ENCODE results near the gene CEP68. TPM values are rescaled to one million over a fixed set of nuclear protein-coding genes. Genes with fewer than 3 reads are reported as not detected.

Gene CEP68
- total RNA-seq: 12.6 TPM
- long read RNA-seq, full-length matches to known transcripts: 11 of 39 reads
- long read RNA-seq, partial matches to known transcripts: 8 of 39 reads
- long read RNA-seq, other reads (novel, unspliced or antisense): 20 of 39 reads

DNA sequence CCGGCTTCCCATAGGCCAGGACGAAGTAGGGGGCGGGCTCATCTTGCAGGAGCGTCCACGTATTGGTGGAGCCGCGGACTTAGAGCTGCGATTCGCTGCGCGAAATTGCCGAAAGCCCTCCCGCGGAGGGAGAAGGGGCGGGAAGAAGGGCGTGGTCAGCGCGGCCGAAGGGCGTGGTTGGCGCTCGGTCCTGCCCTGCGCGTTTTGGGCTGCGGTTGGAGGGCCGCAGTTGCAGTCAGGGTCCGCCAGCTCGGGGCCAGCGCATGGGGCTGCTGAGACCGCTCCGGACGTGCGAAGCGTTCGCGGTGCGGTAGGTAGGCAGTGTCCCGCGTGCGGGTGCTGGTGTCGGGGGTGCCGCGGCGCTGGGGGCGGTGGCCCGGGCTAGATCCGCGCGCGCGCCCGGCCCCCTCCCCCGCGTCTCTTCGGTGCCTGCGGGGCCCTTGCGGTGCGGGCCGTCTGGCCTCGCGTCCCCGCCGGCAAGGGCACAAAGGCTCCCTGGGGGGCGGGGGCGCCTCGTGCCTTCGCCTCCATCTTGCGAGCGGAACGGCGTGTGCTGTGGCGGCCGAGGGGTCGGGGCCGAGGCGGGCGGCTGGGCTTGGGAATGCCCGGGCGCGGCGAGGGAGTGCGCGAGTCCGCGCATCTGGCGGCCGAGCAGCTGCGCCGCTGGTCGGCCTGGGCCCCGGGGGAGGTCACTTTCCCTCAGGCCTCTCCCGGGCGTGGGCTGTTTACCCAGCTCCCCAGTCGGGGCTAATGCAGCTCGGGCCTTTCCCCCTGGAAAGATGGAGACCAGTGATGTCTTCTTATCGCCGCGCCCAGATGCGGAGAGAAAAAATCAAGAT lies at the start of gene CEP68:
Gene CEP68 (plus strand): TSS at position 202 of the 839 bp plus-strand sequence. CDS start 13,029 bp downstream, outside the sequence.
- H3K27me3 ChIP-seq (ENCODE audit: low read depth): no peaks in the 10 kb centered on the region
- H3K9me3 ChIP-seq: no peaks in the 10 kb centered on the region
- DNase-seq (peak; percentile 97), ATAC-seq (peak; percentile 99)
- TF ChIP-seq CTCF (IDR thresholded peaks at IDR 0.05): no peak
- H3K27ac ChIP-seq: peak within 1 kb of the TSS; percentile 88
- no peaks in the 10 kb centered on the region for H3K36me3 ChIP-seq
- intact Hi-C loops (cut with DNase I): no loop called here
- H3K4me1 ChIP-seq: peaks cover 49% of the 10 kb centered on the region
- H3K4me3 ChIP-seq: peak within 1 kb of the TSS; percentile 85

- ATAC-seq: no peak
- Histone ChIP-seq H3K9me3 (no peaks in the 10 kb centered on the region), H3K27ac (no peak overlapping the region), H3K27me3 (ENCODE audit: low read depth) (no peaks in the 10 kb centered on the region), H3K36me3 (peaks cover 46% of the 10 kb centered on the region), H3K4me3 (no peak overlapping the region), H3K4me1 (peaks cover 9% of the 10 kb centered on the region)
- DNase-seq: no peak
- TF ChIP-seq CTCF (IDR thresholded peaks at IDR 0.05): no peak
- intact Hi-C loops (cut with DNase I): no loop called here
Observed at GRCh38 chr2:65013776-65014175, 42.4 kb upstream of the CEP68 start.

- Histone ChIP-seq H3K27ac (no peak overlapping the region), H3K36me3 (peaks cover 59% of the 10 kb centered on the region), H3K4me3 (no peak overlapping the region), H3K27me3 (ENCODE audit: low read depth) (no peaks in the 10 kb centered on the region), H3K4me1 (peaks cover 9% of the 10 kb centered on the region), H3K9me3 (no peaks in the 10 kb centered on the region)
- no peak for TF ChIP-seq CTCF (IDR thresholded peaks at IDR 0.05)
- intact Hi-C loops (cut with DNase I): no loop called here
- DNase-seq (no peak), ATAC-seq (no peak)
Observed at GRCh38 chr2:65015731-65016130, 40.5 kb upstream of the CEP68 start.

DNA sequence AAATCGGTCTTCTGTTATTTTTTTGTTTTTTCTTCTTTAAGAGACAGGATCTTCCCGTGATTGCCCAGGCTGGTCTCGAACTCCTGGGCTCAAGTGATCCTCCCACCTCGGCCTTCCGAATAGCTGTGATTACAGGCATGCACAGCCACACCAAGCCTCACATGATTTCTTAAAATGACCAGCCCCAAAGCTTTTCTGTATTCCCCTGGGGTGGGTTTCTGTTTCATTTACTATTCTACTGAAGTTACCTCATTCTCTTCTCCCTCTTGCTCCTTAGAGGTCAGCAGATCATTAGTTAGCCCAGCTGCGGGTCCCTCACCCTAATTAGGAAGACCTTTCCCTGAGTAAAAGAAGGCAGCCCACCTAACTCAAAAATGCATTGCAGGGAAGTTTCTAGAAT lies 39.4 kb upstream of the CEP68 start:
- intact Hi-C loops (cut with DNase I): no loop called here
- Histone ChIP-seq H3K4me3 (no peak overlapping the region), H3K27me3 (ENCODE audit: low read depth) (no peaks in the 10 kb centered on the region), H3K9me3 (no peaks in the 10 kb centered on the region), H3K36me3 (peaks cover 55% of the 10 kb centered on the region), H3K4me1 (peaks cover 9% of the 10 kb centered on the region), H3K27ac (no peak overlapping the region)
- TF ChIP-seq CTCF (IDR thresholded peaks at IDR 0.05): no peak
- ATAC-seq (no peak), DNase-seq (no peak)

GRCh38 chr2:65017335-65017734 lies 38.9 kb upstream of the CEP68 start:
- peak; percentile 72 to 76 for ATAC-seq

More at GRCh38 chr2:65017335-65017734, 38.9 kb upstream of the CEP68 start:
- intact Hi-C loops (cut with DNase I): no loop called here
- peaks cover 9% of the 10 kb centered on the region for H3K4me1 ChIP-seq
- H3K27ac ChIP-seq: no peak overlapping the region
- H3K9me3 ChIP-seq: no peaks in the 10 kb centered on the region
- no peak for DNase-seq
- H3K27me3 ChIP-seq (ENCODE audit: low read depth): no peaks in the 10 kb centered on the region
- TF ChIP-seq CTCF (IDR thresholded peaks at IDR 0.05): peak; percentile 10
- no peak overlapping the region for H3K4me3 ChIP-seq
- peaks cover 49% of the 10 kb centered on the region for H3K36me3 ChIP-seq

Measured in lower lobe of right lung (tissue), 2 donors.